Stimulated activated CD4-positive, alpha-beta T cell treated with anti-CD3 and anti-CD28 coated beads, Interleukin-2, amount 100 ng/mL, for 24 hours (primary cell): Measurements from ENCODE around the gene MMS19.

ENCODE experiments used
- DNase-seq, 2 donors: peaks; one replicate each; pipeline ENCODE4 v3.0.0-alpha.2; 2020

Gene MMS19

GRCh38 chr10:97525086-97525485 lies 26.9 kb upstream of the MMS19 start:
- DNase-seq, result no peak

- DNase-seq, result no peak
Observed at GRCh38 chr10:97522937-97523336, 24.7 kb upstream of the MMS19 start.

GRCh38 chr10:97522071-97522470 lies 23.8 kb upstream of the MMS19 start:
- DNase-seq, result no peak

GRCh38 chr10:97520978-97521761 lies 22.9 kb upstream of the MMS19 start:
- DNase-seq, result no peak

- DNase-seq, result no peak
Observed at GRCh38 chr10:97520520-97520919, 22.3 kb upstream of the MMS19 start.

- no peak for DNase-seq
Observed at GRCh38 chr10:97519342-97519741, 21.1 kb upstream of the MMS19 start.

- no peak for DNase-seq
Observed at GRCh38 chr10:97518301-97519043, 20.2 kb upstream of the MMS19 start.

- DNase-seq, result no peak
Observed at GRCh38 chr10:97517778-97518300, 19.6 kb upstream of the MMS19 start.

GRCh38 chr10:97517096-97517750 lies 19.0 kb upstream of the MMS19 start:
- DNase-seq, result no peak

- DNase-seq, result no peak
Observed at GRCh38 chr10:97515271-97515978, 17.2 kb upstream of the MMS19 start.

GRCh38 chr10:97514344-97514743 lies 16.1 kb upstream of the MMS19 start:
- no peak for DNase-seq

GRCh38 chr10:97512993-97513392 lies 14.8 kb upstream of the MMS19 start:
- DNase-seq, result no peak

GRCh38 chr10:97511711-97512440 lies 13.7 kb upstream of the MMS19 start:
- DNase-seq, result no peak

GRCh38 chr10:97510686-97511085 lies 12.5 kb upstream of the MMS19 start:
- DNase-seq, result no peak

- DNase-seq, result no peak
Observed at GRCh38 chr10:97509120-97509680, 11.0 kb upstream of the MMS19 start.

GRCh38 chr10:97508342-97508741 lies 10.1 kb upstream of the MMS19 start:
- no peak for DNase-seq

- no peak for DNase-seq
Observed at GRCh38 chr10:97506199-97506991, 8.2 kb upstream of the MMS19 start.

- DNase-seq, result no peak
Observed at GRCh38 chr10:97505152-97505551, 6.9 kb upstream of the MMS19 start.

GRCh38 chr10:97503406-97503805 lies 5.2 kb upstream of the MMS19 start:
- no peak for DNase-seq

GRCh38 chr10:97502916-97503315 lies 4.7 kb upstream of the MMS19 start:
- DNase-seq, result no peak

GRCh38 chr10:97500297-97500575 lies 2.0 kb upstream of the MMS19 start:
- no peak for DNase-seq
